WTC11 (cell line): ENCODE results near the gene ATP6V0B. TPM values are rescaled to one million over a fixed set of nuclear protein-coding genes. Genes with fewer than 3 reads are reported as not detected.
A peak's percentile ranks its signal among the peaks of the same experiment; 100 is the strongest.

Experiments used
- ATAC-seq: fragments of 200-7000 bp; cut with Tn5 transposase; 2 replicates; pipeline ENCODE4 v1.10.0; 2021; ENCODE audit warnings: mild to moderate bottlenecking, moderate library complexity
- CTCF ChIA-PET: fragments of 300-600 bp; sonication (Branson Sonifier 250); formaldehyde crosslinking; loops from one replicate; lab custom pipeline; 2021; ENCODE audit warnings: antibody characterized with exemption; lab: Charles Lee
- POLR2A ChIA-PET: fragments of 350-600 bp; sonication (Branson Sonifier 250); formaldehyde crosslinking; loops from one replicate; lab custom pipeline; 2021; ENCODE audit warnings: antibody characterized with exemption; lab: Charles Lee
- DNase-seq: peaks from one replicate; pipeline ENCODE4 v3.0.0; 2021; ENCODE audit warnings: low spot score
- H3K27ac Mint-ChIP-seq: 2 replicates; pipeline ENCODE4 v1.8.0; 2021; ENCODE audit warnings: mixed read lengths
- H3K27me3 Mint-ChIP-seq: 2 replicates; pipeline ENCODE4 v1.8.0; 2021; ENCODE audit warnings: low read depth, mild to moderate bottlenecking, moderate library complexity, mixed read lengths
- H3K36me3 Mint-ChIP-seq: 2 replicates; pipeline ENCODE4 v1.8.0; 2021; ENCODE audit warnings: mixed read lengths
- H3K4me1 Mint-ChIP-seq: 2 replicates; pipeline ENCODE4 v1.8.0; 2022; ENCODE audit warnings: mixed read lengths
- H3K4me3 Mint-ChIP-seq: 2 replicates; pipeline ENCODE4 v1.8.0; 2021; ENCODE audit warnings: mild to moderate bottlenecking, moderate library complexity, mixed read lengths
- H3K9me3 Mint-ChIP-seq: 2 replicates; pipeline ENCODE4 v1.8.0; 2021; ENCODE audit warnings: mixed read lengths
- ATF1 ChIP-seq: sonication (generic); formaldehyde crosslinking; IDR thresholded peaks from 2 replicates; pipeline ENCODE4 v1.8.1; 2023; ENCODE audit warnings: mild to moderate bottlenecking, moderate library complexity, missing genetic modification reagents
- E2F5 ChIP-seq: sonication (generic); formaldehyde crosslinking; IDR thresholded peaks from 2 replicates; pipeline ENCODE4 v1.8.1; 2022; ENCODE audit warnings: mild to moderate bottlenecking, moderate library complexity, missing genetic modification reagents
- EMX1 ChIP-seq: fragments of 250-450 bp; sonication (Bioruptor Pico); IDR thresholded peaks from 2 replicates; pipeline ENCODE4 v1.8.0; 2021; ENCODE audit warnings: mild to moderate bottlenecking
- JAZF1 ChIP-seq: fragments of 250-450 bp; sonication (Bioruptor Pico); IDR thresholded peaks from 2 replicates; pipeline ENCODE4 v1.9.0; 2021; ENCODE audit warnings: moderate library complexity, mild to moderate bottlenecking, inconsistent platforms
- JUN ChIP-seq: sonication (generic); formaldehyde crosslinking; IDR thresholded peaks from 2 replicates; pipeline ENCODE4 v1.8.0; 2023; ENCODE audit warnings: mild to moderate bottlenecking, missing genetic modification reagents
- KAT7 ChIP-seq: sonication (generic); formaldehyde crosslinking; IDR thresholded peaks from 2 replicates; pipeline ENCODE4 v1.8.1; 2023; ENCODE audit warnings: missing genetic modification reagents, mild to moderate bottlenecking, borderline replicate concordance
- NR2C2 ChIP-seq: sonication (generic); formaldehyde crosslinking; IDR thresholded peaks from 2 replicates; pipeline ENCODE4 v1.8.0; 2022; ENCODE audit warnings: mild to moderate bottlenecking, missing genetic modification reagents
- NR3C1 ChIP-seq: sonication (generic); formaldehyde crosslinking; conservative IDR thresholded peaks from 2 replicates; pipeline ENCODE4 v1.8.1; 2023; ENCODE audit warnings: low read depth, mild to moderate bottlenecking, missing genetic modification reagents
- RELA ChIP-seq: sonication (generic); formaldehyde crosslinking; IDR thresholded peaks from 2 replicates; pipeline ENCODE4 v1.8.1; 2022; ENCODE audit warnings: missing genetic modification reagents, mild to moderate bottlenecking, borderline replicate concordance
- TEAD1 ChIP-seq: sonication (generic); formaldehyde crosslinking; IDR thresholded peaks from 2 replicates; pipeline ENCODE4 v1.8.0; 2022; ENCODE audit warnings: mild to moderate bottlenecking, missing genetic modification reagents
- USF1 ChIP-seq: sonication (generic); formaldehyde crosslinking; IDR thresholded peaks from 2 replicates; pipeline ENCODE4 v1.8.0; 2022; ENCODE audit warnings: mild to moderate bottlenecking, missing genetic modification reagents
- total RNA-seq: library from RNA; stranded (reverse); gene quantifications from 3 replicates; pipeline ENCODE4 v1.2.3, GENCODE V29; 2021

ATP6V0B gene
- total RNA-seq, 1 experiment from 2014 or later = 110 TPM

DNA sequence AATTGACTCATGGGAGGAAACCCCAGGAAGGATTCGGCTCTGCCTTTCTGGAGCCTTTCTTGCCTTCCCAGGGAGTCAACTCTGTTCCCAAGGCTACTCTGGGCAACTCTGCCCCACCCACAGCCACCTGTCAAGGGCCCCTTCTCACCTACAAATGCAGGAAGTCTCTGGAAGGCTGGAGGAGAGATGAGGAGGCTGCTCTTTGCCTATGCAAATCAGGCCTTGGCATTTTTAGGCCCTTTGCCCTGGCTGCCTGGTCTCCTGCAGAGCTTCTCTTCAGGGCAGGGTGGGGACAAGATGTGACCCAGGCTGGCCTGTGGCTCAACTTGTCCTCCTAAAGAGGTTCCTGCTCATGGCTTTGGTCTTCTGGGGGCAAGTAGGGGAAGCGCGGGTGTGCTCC lies 51.1 kb downstream of the ATP6V0B start:
- no peaks in the 10 kb centered on the region for H3K9me3 Mint-ChIP-seq
- DNase-seq (no peak), ATAC-seq (no peak)
- peaks cover 26% of the 10 kb centered on the region for H3K4me1 Mint-ChIP-seq
- no peak overlapping the region for H3K4me3 Mint-ChIP-seq
- no peak overlapping the region for H3K27ac Mint-ChIP-seq
- TF ChIP-seq JAZF1 (CRISPR knock-in tag) (no peak), NR2C2 (CRISPR knock-in tag) (no peak), E2F5 (CRISPR knock-in tag) (no peak), ATF1 (CRISPR knock-in tag) (no peak), NR3C1 (CRISPR knock-in tag) (no peak)
- H3K36me3 Mint-ChIP-seq = 0 out of 2 replicates have a peak, but pooled peaks cover 4% of the 10 kb centered on the region
- POLR2A ChIA-PET = interaction anchor here (0.7 kb wide), 1 partner anchor 85 kb away, joined by 5 read pairs; no protein-coding TSS in a partner anchor
- H3K27me3 Mint-ChIP-seq = no peaks in the 10 kb centered on the region
- CTCF ChIA-PET = interaction anchor here (1.1 to 2.2 kb wide), 4 partner anchors 10 to 22 kb away, joined by 4 to 13 read pairs (median 5); no protein-coding TSS in a partner anchor

DNA sequence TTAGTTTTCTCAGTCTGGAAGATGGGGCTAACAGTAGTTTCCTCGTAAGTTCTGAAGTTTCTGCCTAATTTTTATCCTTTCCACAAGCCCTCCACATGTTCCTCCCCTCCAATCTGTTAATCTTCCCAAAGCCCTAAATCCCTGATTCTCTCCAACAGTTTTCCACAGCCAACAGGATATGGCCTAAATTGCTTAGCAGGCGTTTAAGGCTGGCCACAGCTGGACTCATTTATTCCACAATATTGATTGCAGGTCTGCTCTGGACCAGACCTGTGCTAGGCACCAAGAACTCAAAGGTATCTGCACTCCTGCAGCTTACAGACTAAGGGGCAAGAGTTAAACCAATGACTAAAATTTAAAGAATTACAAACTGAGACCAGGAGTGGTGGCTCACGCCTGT lies 52.6 kb downstream of the ATP6V0B start:
- TF ChIP-seq EMX1 (CRISPR knock-in tag) = no peak
- TF ChIP-seq KAT7 (CRISPR knock-in tag) = no peak
- TF ChIP-seq JUN (CRISPR knock-in tag) = no peak
- TF ChIP-seq TEAD1 = no peak
- TF ChIP-seq USF1 (CRISPR knock-in tag) = no peak
- TF ChIP-seq RELA (CRISPR knock-in tag) = no peak
- H3K4me1 Mint-ChIP-seq = peaks cover 34% of the 10 kb centered on the region
- DNase-seq (no peak), ATAC-seq (no peak)
- ChIA-PET POLR2A (no interaction called here), CTCF (interaction anchor here (0.6 to 2.2 kb wide), 2 partner anchors 9 to 16 kb away, joined by 3 to 13 read pairs; no protein-coding TSS in a partner anchor)
- H3K4me3 Mint-ChIP-seq = no peak overlapping the region
- peak overlapping the region; percentile 15; the same call in 1 of the 2 replicates for H3K27ac Mint-ChIP-seq
- no peaks in the 10 kb centered on the region for H3K27me3 Mint-ChIP-seq
- 0 out of 2 replicates have a peak, but pooled peaks cover 4% of the 10 kb centered on the region for H3K36me3 Mint-ChIP-seq
- no peaks in the 10 kb centered on the region for H3K9me3 Mint-ChIP-seq

Other genes with a start within 250 kb of the ATP6V0B start
- 23.5 to 28.5 TPM (median 23.6 TPM) in 3 replicates for gene ARTN, start 41.2 kb upstream of the ATP6V0B start, total RNA-seq
- gene IPO13, start 28.0 kb upstream of the ATP6V0B start, total RNA-seq = 17.8 to 24.2 TPM (median 19.1 TPM) in 3 replicates
- 47.6 to 57.5 TPM (median 51.5 TPM) in 3 replicates for gene DPH2, start 5.0 kb upstream of the ATP6V0B start, total RNA-seq
- 66.7 to 72.2 TPM (median 66.9 TPM) in 3 replicates for gene B4GALT2, start 4.2 kb downstream of the ATP6V0B start, total RNA-seq
- gene CCDC24, start 16.6 kb downstream of the ATP6V0B start, total RNA-seq = 12.1 to 20.1 TPM (median 19.2 TPM) in 3 replicates
- 10.2 to 14.4 TPM (median 12.5 TPM) in 3 replicates for gene SLC6A9, start 56.5 kb downstream of the ATP6V0B start, total RNA-seq
- not detected in 3 replicates for gene KLF17, start 143.9 kb downstream of the ATP6V0B start, total RNA-seq
- 0.05 to 0.09 TPM (median 0.09 TPM) in 3 replicates for gene KLF18, start 166.7 kb downstream of the ATP6V0B start, total RNA-seq
- 40.9 to 44.4 TPM (median 42.3 TPM) in 3 replicates for gene DMAP1, start 238.5 kb downstream of the ATP6V0B start, total RNA-seq